ENCODE results near the gene CDKN3.

The CDKN3 gene, protein sequence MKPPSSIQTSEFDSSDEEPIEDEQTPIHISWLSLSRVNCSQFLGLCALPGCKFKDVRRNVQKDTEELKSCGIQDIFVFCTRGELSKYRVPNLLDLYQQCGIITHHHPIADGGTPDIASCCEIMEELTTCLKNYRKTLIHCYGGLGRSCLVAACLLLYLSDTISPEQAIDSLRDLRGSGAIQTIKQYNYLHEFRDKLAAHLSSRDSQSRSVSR

DNA sequence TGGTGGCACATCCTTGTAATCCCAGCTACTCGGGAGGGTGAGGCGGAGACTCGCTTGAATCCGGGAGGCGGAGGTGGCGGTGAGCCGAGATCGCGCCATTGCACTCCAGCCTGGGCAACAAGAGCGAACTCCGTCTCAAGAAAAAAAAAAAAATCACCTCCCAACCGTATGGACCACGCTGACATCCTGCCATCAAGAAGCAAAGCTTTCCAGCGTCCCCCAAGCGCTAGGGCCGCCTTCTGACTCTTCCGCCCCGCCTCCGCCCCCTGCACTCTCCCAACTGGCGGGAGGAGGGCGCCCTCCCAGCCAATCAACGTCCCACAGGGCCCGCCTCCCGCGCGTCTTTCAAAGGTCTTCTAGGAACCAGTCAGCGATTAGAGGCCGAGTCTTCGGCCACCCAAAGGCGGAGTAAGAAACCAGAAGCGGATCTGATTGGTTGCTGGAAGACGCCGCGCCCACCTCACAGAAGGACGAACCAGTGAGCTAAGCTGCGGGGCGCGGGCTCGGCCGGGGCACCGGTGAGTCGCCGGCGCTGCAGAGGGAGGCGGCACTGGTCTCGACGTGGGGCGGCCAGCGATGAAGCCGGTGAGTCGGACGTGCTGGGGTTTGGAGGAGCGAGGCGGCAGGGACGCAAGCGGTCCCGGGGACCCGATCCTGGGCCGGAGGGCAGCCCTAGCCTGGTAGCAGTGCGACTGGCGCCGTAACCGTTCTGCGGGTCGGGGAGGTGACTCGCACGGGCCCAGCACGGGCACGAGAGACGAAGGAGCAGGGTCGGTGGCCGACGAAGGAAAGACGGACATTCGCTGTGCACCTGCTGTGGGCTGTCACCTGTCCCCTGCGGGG is at the start of gene CDKN3:
TSS of gene CDKN3 (plus strand) at position 515 of the 843 bp plus-strand sequence. CDS start at position 577, 62 bp downstream.
- TF ChIP-seq JUND (IDR thresholded peaks at IDR 0.05; ENCODE audit: low read depth): no peak
- peak; percentile 99 to 100 for DNase-seq (ENCODE audit: low read depth in 1 of 2, low spot score in 1 of 2)
- in situ Hi-C loops (cut with HindIII; ENCODE audit: low pct_unique_long_range_greater_than_20kb, low sequenced_read_pairs): no loop called here

- in situ Hi-C loops (cut with HindIII; ENCODE audit: low pct_unique_long_range_greater_than_20kb, low sequenced_read_pairs): no loop called here
- DNase-seq (ENCODE audit: low read depth in 1 of 2, low spot score in 1 of 2): no peak
- TF ChIP-seq JUND (IDR thresholded peaks at IDR 0.05; ENCODE audit: low read depth): no peak
Observed at GRCh38 chr14:54347044-54347443, 49.8 kb upstream of the CDKN3 start.

GRCh38 chr14:54348001-54348611 is 48.7 kb upstream of the CDKN3 start:
- in situ Hi-C loops (cut with HindIII; ENCODE audit: low pct_unique_long_range_greater_than_20kb, low sequenced_read_pairs): no loop called here
- TF ChIP-seq JUND (IDR thresholded peaks at IDR 0.05; ENCODE audit: low read depth): no peak
- peak; percentile 50 to 84 for DNase-seq (ENCODE audit: low read depth in 1 of 2, low spot score in 1 of 2)

DNA sequence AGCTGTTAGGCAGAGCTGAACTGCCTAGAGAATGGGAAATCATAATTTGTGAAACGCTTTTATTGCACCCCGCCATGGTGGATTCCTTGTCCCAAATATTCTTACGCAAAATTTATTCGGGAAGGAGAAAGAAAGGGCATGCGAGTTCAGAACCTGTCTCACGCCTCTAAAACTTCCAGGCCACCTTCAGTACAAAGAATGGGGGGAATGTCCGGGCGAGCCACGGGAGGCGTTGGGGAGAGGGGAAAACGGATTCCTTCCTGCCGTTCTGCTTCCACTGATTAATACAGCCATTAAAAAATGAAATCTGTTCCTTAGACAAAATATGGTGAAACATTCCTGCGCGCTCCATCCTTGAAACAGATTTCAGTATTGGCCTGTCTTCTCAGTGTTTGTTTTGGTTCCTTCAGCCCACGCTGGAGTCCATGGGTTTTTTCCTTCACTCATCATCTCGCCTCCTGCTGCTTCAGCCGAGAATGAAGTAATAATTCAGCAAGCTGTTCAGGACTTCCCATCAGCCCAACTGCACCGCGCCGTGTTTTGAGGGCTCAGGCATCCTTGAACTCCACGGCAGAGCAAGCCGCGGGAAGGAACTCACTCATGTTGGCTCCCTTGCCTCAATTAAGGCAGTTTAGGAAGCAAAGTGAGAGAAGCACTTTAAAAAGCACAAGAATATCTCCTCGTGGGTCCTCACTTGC is 47.7 kb upstream of the CDKN3 start:
- in situ Hi-C loops (cut with HindIII; ENCODE audit: low pct_unique_long_range_greater_than_20kb, low sequenced_read_pairs): no loop called here
- no peak for TF ChIP-seq JUND (IDR thresholded peaks at IDR 0.05; ENCODE audit: low read depth)
- no peak for DNase-seq (ENCODE audit: low read depth in 1 of 2, low spot score in 1 of 2)

DNA sequence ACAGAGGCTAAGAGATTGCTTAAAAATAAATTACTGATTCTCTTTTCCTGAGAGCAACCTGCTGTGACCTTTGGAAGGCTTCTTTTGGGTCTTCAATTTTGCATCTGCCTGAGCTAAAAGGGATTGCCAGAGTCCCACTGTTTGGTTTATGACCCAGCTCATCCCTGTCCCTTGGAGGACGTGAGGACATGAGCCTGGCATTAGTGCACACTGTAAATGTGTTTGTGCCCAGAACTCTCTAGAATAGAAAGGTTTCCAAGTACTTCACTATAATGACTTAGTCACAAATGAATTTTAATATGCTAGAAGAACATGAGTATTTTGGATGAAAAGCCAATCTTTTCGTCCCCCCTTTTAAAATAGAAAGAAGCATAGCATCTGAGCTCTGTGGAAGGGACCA is 47.1 kb upstream of the CDKN3 start:
- no peak for TF ChIP-seq JUND (IDR thresholded peaks at IDR 0.05; ENCODE audit: low read depth)
- DNase-seq (ENCODE audit: low read depth in 1 of 2, low spot score in 1 of 2): no peak
- in situ Hi-C loops (cut with HindIII; ENCODE audit: low pct_unique_long_range_greater_than_20kb, low sequenced_read_pairs): no loop called here

DNA sequence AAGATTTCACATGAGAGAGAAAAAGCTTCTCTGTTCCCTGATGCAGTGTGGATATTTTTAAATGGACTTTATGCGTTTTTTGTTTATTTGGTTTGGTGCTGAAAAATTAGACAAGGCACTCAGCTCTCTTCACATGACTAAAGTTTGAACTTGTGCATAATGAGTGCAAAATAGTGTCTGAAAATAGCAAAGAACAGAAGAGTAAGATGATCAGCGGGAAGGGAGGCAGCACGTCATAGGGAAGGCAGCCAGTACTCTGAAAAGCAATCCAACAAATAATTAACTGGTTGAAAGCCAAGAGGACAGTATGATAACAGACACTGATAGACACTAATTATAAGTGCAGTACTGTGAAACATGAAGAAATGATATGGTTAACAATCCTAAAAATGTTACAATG is 46.6 kb upstream of the CDKN3 start:
- no peak for TF ChIP-seq JUND (IDR thresholded peaks at IDR 0.05; ENCODE audit: low read depth)
- in situ Hi-C loops (cut with HindIII; ENCODE audit: low pct_unique_long_range_greater_than_20kb, low sequenced_read_pairs): no loop called here
- DNase-seq (ENCODE audit: low read depth in 1 of 2, low spot score in 1 of 2): no peak

- in situ Hi-C loops (cut with HindIII; ENCODE audit: low pct_unique_long_range_greater_than_20kb, low sequenced_read_pairs): no loop called here
- no peak for TF ChIP-seq JUND (IDR thresholded peaks at IDR 0.05; ENCODE audit: low read depth)
- no peak for DNase-seq (ENCODE audit: low read depth in 1 of 2, low spot score in 1 of 2)
Observed at GRCh38 chr14:54353266-54353665, 43.5 kb upstream of the CDKN3 start.

- in situ Hi-C loops (cut with HindIII; ENCODE audit: low pct_unique_long_range_greater_than_20kb, low sequenced_read_pairs): no loop called here
- no peak for DNase-seq (ENCODE audit: low read depth in 1 of 2, low spot score in 1 of 2)
- no peak for TF ChIP-seq JUND (IDR thresholded peaks at IDR 0.05; ENCODE audit: low read depth)
Observed at GRCh38 chr14:54353694-54354093, 43.1 kb upstream of the CDKN3 start.

DNA sequence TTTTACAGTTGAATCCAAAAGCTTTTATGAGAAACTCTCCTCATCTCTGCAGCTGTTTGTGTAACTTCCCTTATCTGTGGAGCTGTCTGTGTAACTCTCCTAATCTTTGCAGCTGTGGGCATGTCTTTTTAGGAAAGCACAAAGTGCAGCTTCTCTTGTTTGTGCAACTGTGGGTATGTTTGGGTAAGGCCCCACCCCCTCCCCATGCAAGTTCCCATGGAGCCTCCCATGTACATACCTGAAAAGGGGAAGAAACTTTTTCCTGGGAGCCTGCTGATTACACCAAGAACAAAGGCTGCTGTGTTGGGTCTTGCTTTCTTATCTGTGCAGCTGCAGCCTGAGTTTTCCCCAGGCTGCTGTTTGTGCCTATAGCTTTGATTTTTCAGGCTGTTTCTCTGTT is 42.7 kb upstream of the CDKN3 start:
- in situ Hi-C loops (cut with HindIII; ENCODE audit: low pct_unique_long_range_greater_than_20kb, low sequenced_read_pairs): no loop called here

GRCh38 chr14:54354968-54355641 is 41.7 kb upstream of the CDKN3 start:
- no peak for TF ChIP-seq JUND (IDR thresholded peaks at IDR 0.05; ENCODE audit: low read depth)
- in situ Hi-C loops (cut with HindIII; ENCODE audit: low pct_unique_long_range_greater_than_20kb, low sequenced_read_pairs): no loop called here
- DNase-seq (ENCODE audit: low read depth in 1 of 2, low spot score in 1 of 2): no peak

More for the DNA sequence above, 42.7 kb upstream of the CDKN3 start:
- no peak for DNase-seq (ENCODE audit: low read depth in 1 of 2, low spot score in 1 of 2)
- no peak for TF ChIP-seq JUND (IDR thresholded peaks at IDR 0.05; ENCODE audit: low read depth)

DNA sequence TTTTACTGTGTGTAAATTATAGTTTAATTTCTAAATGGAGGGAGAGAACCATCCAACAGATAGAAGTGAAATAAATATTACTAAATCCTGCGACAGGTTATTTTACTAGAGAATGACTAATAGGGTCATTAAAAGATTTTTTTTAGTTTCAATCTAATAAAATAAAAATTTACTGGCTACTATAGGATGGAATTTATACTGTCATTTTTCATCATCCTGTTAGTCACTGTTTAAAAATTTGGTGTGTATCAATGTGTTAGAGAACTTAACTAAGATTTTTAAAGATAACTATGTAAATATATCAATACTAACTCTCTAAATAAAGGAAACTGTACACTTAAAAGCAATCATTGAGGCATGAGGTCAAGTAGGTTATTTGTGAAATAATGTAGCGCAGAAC is 41.1 kb upstream of the CDKN3 start:
- TF ChIP-seq JUND (IDR thresholded peaks at IDR 0.05; ENCODE audit: low read depth): no peak
- DNase-seq (ENCODE audit: low read depth in 1 of 2, low spot score in 1 of 2): no peak
- in situ Hi-C loops (cut with HindIII; ENCODE audit: low pct_unique_long_range_greater_than_20kb, low sequenced_read_pairs): no loop called here

DNA sequence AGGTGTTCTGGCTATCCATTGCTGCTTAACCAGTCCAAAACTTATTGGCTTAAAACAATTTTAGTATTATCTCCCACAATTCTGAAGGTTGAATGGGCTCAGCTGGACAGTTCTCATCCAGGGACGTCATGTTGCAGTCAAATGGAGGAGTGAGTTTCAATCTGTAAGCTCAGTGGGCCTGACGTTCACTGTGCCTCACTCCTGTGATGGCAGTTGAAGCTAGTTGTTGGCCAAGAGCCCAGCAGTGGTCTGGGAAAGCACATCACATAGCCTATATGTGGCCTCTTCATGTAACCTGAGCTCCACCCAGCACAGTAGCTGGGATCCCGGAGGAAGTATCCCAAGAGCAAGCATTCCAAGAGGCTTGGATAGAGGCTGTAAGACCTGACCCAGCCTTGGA is 40.6 kb upstream of the CDKN3 start:
- TF ChIP-seq JUND (IDR thresholded peaks at IDR 0.05; ENCODE audit: low read depth): no peak
- in situ Hi-C loops (cut with HindIII; ENCODE audit: low pct_unique_long_range_greater_than_20kb, low sequenced_read_pairs): no loop called here
- no peak for DNase-seq (ENCODE audit: low read depth in 1 of 2, low spot score in 1 of 2)

Data from T47D (cell line).